GM12875 (cell line): ENCODE data around the gene PTPRG.

ENCODE experiments used
- H3K4me3 ChIP-seq: one replicate; pipeline ENCODE4 v1.5.1; 2011; ENCODE audit warnings: low read depth, low read length, control low read depth
- TF ChIP-seq, protein P1 (sequence below): IDR thresholded peaks from 2 replicates; pipeline ENCODE4 v1.5.1; 2011; ENCODE audit warnings: low read depth, mild to moderate bottlenecking, control low read depth, inconsistent platforms, low read length, moderate library complexity, borderline replicate concordance; ENCODE audit not compliant: insufficient read depth

PTPRG gene

GRCh38 chr3:62134061-62134496 is 572.7 kb downstream of the PTPRG start:
- TF ChIP-seq, protein P1, sequence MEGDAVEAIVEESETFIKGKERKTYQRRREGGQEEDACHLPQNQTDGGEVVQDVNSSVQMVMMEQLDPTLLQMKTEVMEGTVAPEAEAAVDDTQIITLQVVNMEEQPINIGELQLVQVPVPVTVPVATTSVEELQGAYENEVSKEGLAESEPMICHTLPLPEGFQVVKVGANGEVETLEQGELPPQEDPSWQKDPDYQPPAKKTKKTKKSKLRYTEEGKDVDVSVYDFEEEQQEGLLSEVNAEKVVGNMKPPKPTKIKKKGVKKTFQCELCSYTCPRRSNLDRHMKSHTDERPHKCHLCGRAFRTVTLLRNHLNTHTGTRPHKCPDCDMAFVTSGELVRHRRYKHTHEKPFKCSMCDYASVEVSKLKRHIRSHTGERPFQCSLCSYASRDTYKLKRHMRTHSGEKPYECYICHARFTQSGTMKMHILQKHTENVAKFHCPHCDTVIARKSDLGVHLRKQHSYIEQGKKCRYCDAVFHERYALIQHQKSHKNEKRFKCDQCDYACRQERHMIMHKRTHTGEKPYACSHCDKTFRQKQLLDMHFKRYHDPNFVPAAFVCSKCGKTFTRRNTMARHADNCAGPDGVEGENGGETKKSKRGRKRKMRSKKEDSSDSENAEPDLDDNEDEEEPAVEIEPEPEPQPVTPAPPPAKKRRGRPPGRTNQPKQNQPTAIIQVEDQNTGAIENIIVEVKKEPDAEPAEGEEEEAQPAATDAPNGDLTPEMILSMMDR, result no peak
- H3K4me3 ChIP-seq, result no peak overlapping the region

GRCh38 chr3:62135741-62136140 is 574.4 kb downstream of the PTPRG start:
- no peak overlapping the region for H3K4me3 ChIP-seq
- TF ChIP-seq, protein P1, result no peak

DNA sequence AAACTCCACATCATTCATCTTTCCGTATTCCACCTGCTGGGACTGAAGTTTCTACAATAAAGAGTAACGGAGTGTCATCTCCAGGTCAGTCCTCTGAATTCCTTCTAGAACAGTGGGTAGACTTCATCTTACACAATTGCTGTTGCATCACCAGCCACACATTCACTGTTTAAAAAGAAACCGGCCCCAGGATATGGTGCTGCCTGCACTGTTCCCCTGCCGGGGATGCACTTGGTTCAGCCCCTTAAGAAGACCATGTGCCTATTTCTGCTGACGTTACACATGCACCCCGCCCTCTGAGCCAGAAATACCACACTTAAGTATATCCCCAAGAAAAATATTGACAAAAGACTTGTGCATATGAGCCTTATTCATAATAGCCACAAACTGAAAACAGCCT is 578.6 kb downstream of the PTPRG start:
- TF ChIP-seq, protein P1, result no peak
- no peak overlapping the region for H3K4me3 ChIP-seq

- H3K4me3 ChIP-seq, result no peak overlapping the region
- TF ChIP-seq, protein P1, result no peak
These were observed 581.1 kb downstream of the PTPRG start for GRCh38 chr3:62142331-62143085.

DNA sequence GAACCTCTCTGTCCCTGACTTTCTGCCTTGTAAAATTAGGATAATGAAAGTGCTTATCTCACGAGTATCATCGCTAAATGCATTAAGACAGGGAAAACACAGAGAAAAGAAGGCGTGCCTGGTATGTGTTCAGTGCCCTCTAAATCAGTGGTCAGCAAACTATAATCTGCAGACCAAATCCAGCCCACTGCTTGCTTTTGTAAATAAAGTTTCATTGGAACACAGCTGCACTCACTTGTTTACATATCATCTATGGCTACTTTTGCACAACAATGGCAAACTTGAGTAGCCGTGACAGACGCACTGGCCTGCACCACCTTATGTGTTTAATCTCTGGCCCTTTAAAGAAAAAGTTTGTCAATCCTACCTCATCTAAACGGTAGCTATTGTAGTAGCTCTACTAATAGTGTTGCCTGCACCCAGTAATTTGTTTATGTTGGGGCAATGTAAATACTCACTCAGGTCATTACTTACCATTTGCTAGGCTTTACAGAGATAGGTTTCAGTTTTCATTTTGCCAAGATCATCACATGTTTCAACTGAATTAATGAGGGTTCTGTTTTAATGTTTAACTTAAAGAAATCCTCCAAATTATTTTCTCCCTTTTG is 582.6 kb downstream of the PTPRG start:
- TF ChIP-seq, protein P1, result no peak
- no peak overlapping the region for H3K4me3 ChIP-seq

- TF ChIP-seq, protein P1, result no peak
- H3K4me3 ChIP-seq, result no peak overlapping the region
These were observed 583.1 kb downstream of the PTPRG start for GRCh38 chr3:62144482-62144881.
